IPS-20b (cell line): ENCODE results near the gene NEDD9.

Experiments used
- H3K27ac ChIP-seq: one replicate; pipeline ENCODE4 v1.5.1; 2013; ENCODE audit warnings: low read length
- H3K27me3 ChIP-seq: 2 replicates; pipeline ENCODE4 v1.6.1; 2013; ENCODE audit warnings: mild to moderate bottlenecking, low read length, inconsistent platforms; ENCODE audit not compliant: insufficient read depth
- H3K36me3 ChIP-seq: 2 replicates; pipeline ENCODE4 v1.6.1; 2013; ENCODE audit warnings: low read depth, mild to moderate bottlenecking, inconsistent platforms, low read length, moderate library complexity; ENCODE audit not compliant: insufficient read depth
- H3K4me1 ChIP-seq: 2 replicates; pipeline ENCODE4 v1.6.1; 2013; ENCODE audit warnings: mild to moderate bottlenecking, control low read depth, inconsistent platforms, low read length, moderate library complexity; ENCODE audit not compliant: insufficient read depth
- H3K4me3 ChIP-seq: 2 replicates; pipeline ENCODE4 v1.5.1; 2013; ENCODE audit warnings: mild to moderate bottlenecking, low read length, inconsistent platforms
- H3K9ac ChIP-seq: 2 replicates; pipeline ENCODE4 v1.6.1; 2013; ENCODE audit warnings: low read depth, mild to moderate bottlenecking, inconsistent platforms, low read length, moderate library complexity
- H3K9me3 ChIP-seq: 2 replicates; pipeline ENCODE4 v1.6.1; 2013; ENCODE audit warnings: mild to moderate bottlenecking, low read depth, low read length, inconsistent platforms; ENCODE audit not compliant: insufficient read depth

The NEDD9 gene

GRCh38 chr6:11232193-11232769 lies at the start of gene NEDD9:
Gene NEDD9, minus strand, starts transcription at chr6:11232668. Its CDS starts 153 bp downstream, at chr6:11232515.
- H3K9ac ChIP-seq, result peak within 1 kb of the TSS; percentile 66
- H3K27me3 ChIP-seq, result peaks cover 4% of the 10 kb centered on the region; the same call in 1 of the 2 replicates
- peak within 1 kb of the TSS; percentile 85 for H3K4me3 ChIP-seq
- peaks cover 12% of the 10 kb centered on the region for H3K4me1 ChIP-seq
- H3K27ac ChIP-seq, result no peak within 1 kb of the TSS
- no peaks in the 10 kb centered on the region for H3K36me3 ChIP-seq
- H3K9me3 ChIP-seq, result no peaks in the 10 kb centered on the region

GRCh38 chr6:11282245-11282644 lies 49.8 kb upstream of the NEDD9 start:
- Histone ChIP-seq H3K4me3 (no peak overlapping the region), H3K9ac (no peak overlapping the region), H3K4me1 (peaks cover 7% of the 10 kb centered on the region; the same call in 1 of the 2 replicates), H3K27ac (no peak overlapping the region), H3K36me3 (no peaks in the 10 kb centered on the region), H3K9me3 (no peaks in the 10 kb centered on the region), H3K27me3 (no peaks in the 10 kb centered on the region)

- Histone ChIP-seq H3K9ac (no peak overlapping the region), H3K9me3 (no peaks in the 10 kb centered on the region), H3K4me3 (no peak overlapping the region), H3K36me3 (no peaks in the 10 kb centered on the region), H3K27ac (no peak overlapping the region), H3K4me1 (peaks cover 14% of the 10 kb centered on the region; the same call in 1 of the 2 replicates), H3K27me3 (no peaks in the 10 kb centered on the region)
Measured at GRCh38 chr6:11280394-11280793, 47.9 kb upstream of the NEDD9 start.

GRCh38 chr6:11279284-11279689 lies 46.8 kb upstream of the NEDD9 start:
- H3K4me3 ChIP-seq, result no peak overlapping the region
- H3K9me3 ChIP-seq, result no peaks in the 10 kb centered on the region
- H3K4me1 ChIP-seq, result peaks cover 14% of the 10 kb centered on the region; the same call in 1 of the 2 replicates
- no peak overlapping the region for H3K9ac ChIP-seq
- H3K27me3 ChIP-seq, result no peaks in the 10 kb centered on the region
- H3K36me3 ChIP-seq, result no peaks in the 10 kb centered on the region
- no peak overlapping the region for H3K27ac ChIP-seq

GRCh38 chr6:11278207-11278559 lies 45.7 kb upstream of the NEDD9 start:
- Histone ChIP-seq H3K4me1 (peaks cover 14% of the 10 kb centered on the region; the same call in 1 of the 2 replicates), H3K9me3 (no peaks in the 10 kb centered on the region), H3K4me3 (no peak overlapping the region), H3K9ac (no peak overlapping the region), H3K36me3 (no peaks in the 10 kb centered on the region), H3K27me3 (no peaks in the 10 kb centered on the region), H3K27ac (no peak overlapping the region)

- Histone ChIP-seq H3K9me3 (no peaks in the 10 kb centered on the region), H3K27me3 (no peaks in the 10 kb centered on the region), H3K9ac (no peak overlapping the region), H3K27ac (no peak overlapping the region), H3K36me3 (no peaks in the 10 kb centered on the region), H3K4me3 (0 out of 2 replicates have a peak overlapping the region, but pooled peaks have one; percentile 24), H3K4me1 (peaks cover 14% of the 10 kb centered on the region; the same call in 1 of the 2 replicates)
Measured at GRCh38 chr6:11277275-11278206, 45.1 kb upstream of the NEDD9 start.

GRCh38 chr6:11276911-11277274 lies 44.4 kb upstream of the NEDD9 start:
- H3K9me3 ChIP-seq, result no peaks in the 10 kb centered on the region
- H3K36me3 ChIP-seq, result no peaks in the 10 kb centered on the region
- no peak overlapping the region for H3K9ac ChIP-seq
- H3K27ac ChIP-seq, result no peak overlapping the region
- H3K27me3 ChIP-seq, result no peaks in the 10 kb centered on the region
- H3K4me1 ChIP-seq, result peaks cover 14% of the 10 kb centered on the region; the same call in 1 of the 2 replicates
- H3K4me3 ChIP-seq, result no peak overlapping the region

- H3K27ac ChIP-seq, result no peak overlapping the region
- peaks cover 14% of the 10 kb centered on the region; the same call in 1 of the 2 replicates for H3K4me1 ChIP-seq
- no peak overlapping the region for H3K4me3 ChIP-seq
- H3K9me3 ChIP-seq, result no peaks in the 10 kb centered on the region
- no peak overlapping the region for H3K9ac ChIP-seq
- H3K27me3 ChIP-seq, result no peaks in the 10 kb centered on the region
- H3K36me3 ChIP-seq, result no peaks in the 10 kb centered on the region
Measured at GRCh38 chr6:11276228-11276627, 43.8 kb upstream of the NEDD9 start.

GRCh38 chr6:11275598-11275997 lies 43.1 kb upstream of the NEDD9 start:
- H3K36me3 ChIP-seq, result no peaks in the 10 kb centered on the region
- H3K27ac ChIP-seq, result no peak overlapping the region
- peaks cover 14% of the 10 kb centered on the region; the same call in 1 of the 2 replicates for H3K4me1 ChIP-seq
- H3K9ac ChIP-seq, result no peak overlapping the region
- H3K9me3 ChIP-seq, result no peaks in the 10 kb centered on the region
- no peaks in the 10 kb centered on the region for H3K27me3 ChIP-seq
- H3K4me3 ChIP-seq, result no peak overlapping the region

- H3K27me3 ChIP-seq, result no peaks in the 10 kb centered on the region
- no peak overlapping the region for H3K27ac ChIP-seq
- H3K4me1 ChIP-seq, result peaks cover 14% of the 10 kb centered on the region; the same call in 1 of the 2 replicates
- no peak overlapping the region for H3K4me3 ChIP-seq
- no peaks in the 10 kb centered on the region for H3K36me3 ChIP-seq
- no peak overlapping the region for H3K9ac ChIP-seq
- H3K9me3 ChIP-seq, result no peaks in the 10 kb centered on the region
Measured at GRCh38 chr6:11273406-11274065, 41.1 kb upstream of the NEDD9 start.

- Histone ChIP-seq H3K9ac (no peak overlapping the region), H3K9me3 (no peaks in the 10 kb centered on the region), H3K36me3 (no peaks in the 10 kb centered on the region), H3K4me1 (peaks cover 11% of the 10 kb centered on the region; the same call in 1 of the 2 replicates), H3K27ac (no peak overlapping the region), H3K27me3 (no peaks in the 10 kb centered on the region), H3K4me3 (no peak overlapping the region)
Measured at GRCh38 chr6:11272491-11273192, 40.2 kb upstream of the NEDD9 start.
